ENCODE measurements around the gene SLC13A3.

SLC13A3 gene

DNA sequence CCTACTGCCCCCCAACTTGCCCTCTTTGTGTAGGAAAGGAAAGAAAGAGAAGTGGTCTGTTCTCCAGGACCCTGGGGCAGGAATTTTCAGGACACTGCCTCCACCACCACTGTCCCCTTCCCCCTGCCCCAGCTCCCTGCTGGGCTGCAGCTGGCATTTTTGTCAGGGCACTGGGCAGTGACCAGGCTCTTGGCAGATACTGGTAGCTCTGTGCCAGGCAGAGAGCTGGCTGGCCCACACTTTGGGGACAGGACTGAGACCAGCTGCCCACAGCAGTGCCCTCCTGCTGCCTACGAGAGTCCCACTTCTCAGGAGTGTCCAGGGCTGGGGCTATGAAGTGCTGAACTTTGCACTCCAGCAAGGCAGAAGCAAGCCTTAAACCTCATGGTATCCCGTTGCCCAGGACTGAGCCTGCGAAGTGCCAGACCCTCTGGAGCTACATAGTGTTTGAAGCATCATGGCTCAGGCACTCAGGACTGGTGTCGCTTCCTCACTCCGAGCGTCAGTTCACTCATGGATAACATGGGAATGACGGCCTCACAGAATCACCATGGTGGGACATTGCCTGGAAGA lies 19.3 kb downstream of the SLC13A3 start:
- peak; percentile 37 for DNase-seq

DNA sequence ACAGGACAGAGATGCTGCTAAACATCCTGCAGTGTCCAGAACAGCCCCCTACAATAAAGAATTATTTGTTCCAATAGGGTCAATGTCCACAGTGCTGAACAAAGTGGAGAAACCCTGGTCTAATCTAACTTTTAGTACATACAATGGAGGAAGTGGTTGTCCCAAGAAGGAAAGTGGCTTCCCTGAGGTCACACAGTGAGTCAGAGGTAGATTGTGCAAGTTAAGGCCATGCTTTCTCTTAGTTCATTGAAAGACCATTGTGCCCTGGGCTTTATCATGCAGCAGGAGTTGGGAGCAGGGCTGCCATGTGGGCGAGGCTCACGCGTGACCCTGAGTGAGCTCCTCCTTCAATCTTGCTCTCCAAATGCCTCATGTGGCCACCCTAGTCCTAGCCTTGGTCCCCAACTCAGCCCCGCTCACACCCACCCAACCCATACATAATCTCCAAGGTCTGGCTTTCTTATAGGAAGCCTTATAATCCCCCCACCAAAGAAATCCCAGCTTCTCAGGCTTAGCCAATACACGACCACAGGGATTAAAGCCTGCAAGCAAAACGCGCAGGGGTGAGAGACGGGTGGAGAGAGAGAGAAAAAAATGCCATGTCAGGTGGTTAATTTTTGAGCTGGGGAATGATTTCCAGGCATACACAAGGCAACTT lies 19.9 kb downstream of the SLC13A3 start:
- no peak for DNase-seq

DNA sequence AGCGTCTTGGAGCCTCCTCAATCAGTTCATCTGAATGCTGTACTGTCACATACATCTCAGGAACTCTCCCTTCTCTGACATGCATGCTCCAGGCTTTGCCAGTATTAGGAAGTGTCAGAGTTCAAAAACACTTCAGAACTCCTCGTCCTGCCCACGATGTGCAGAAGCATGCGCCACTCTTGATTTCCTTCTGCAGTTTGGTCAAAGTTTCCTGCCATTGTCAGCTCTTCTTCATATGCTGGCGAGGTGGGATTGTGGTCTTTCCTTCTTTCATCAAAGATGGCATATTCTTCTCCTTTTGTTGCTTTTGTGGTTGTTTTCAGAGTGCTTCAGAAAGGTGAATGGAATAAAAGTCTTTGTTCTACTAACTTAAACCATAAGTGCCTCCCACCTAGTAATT lies 21.0 kb downstream of the SLC13A3 start:
- DNase-seq: no peak

DNA sequence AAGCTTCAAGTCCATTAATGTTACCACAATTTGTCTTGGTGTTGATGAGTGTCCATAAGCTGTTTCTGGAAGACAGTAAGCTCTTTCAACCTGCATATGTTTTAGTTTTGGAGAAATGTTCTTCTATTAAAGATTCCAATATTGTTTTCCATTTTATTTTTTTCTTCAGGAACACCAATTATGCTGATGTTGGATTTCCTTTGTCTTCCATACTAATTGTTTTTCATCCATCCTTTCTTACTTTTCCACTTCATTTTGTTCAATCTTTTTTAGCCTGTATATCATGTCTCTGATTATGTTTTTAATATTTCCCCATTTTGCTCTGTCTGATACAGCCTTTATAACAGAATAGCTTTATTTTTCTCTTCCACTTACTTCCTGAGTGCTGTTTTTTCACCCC lies 21.9 kb downstream of the SLC13A3 start:
- DNase-seq: no peak

DNA sequence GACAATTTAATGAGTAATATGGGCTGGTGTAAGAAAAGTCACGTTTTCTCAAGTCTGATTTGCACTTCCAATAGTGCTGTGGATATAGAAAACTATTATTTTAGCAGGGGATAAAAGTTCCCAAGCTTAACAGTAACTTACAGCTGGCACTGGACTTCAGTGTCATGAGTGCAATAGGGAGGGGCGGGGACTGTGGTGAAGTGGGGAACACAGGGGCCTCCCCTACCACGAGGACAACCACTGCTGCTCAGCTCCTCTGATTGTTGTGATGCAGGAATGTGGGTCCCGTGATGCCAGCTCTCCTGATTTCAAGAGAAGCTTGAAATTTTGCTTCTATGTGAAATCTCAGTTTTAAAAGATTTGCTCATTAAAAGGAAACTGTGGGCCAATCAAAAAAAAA lies 24.0 kb downstream of the SLC13A3 start:
- no peak for DNase-seq

DNA sequence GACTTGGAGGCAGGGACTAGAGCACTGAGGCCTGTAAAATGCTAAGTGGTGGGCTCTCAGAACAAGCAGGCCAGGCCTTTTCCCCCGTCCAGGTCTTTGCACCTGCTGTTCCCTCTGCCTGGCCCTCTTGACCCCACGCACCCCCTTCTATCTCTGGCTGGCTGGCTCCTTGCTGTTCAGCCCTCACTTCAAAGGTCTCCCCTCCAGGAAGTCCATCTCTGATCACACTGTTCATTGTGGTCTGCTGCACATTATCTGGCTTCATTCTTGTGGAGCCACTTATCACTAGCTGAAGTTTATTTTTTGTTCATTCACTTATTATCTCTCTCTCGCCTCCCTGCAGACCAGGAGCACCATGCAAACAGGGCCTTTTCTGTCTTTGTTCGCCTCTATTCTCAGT lies 24.5 kb downstream of the SLC13A3 start:
- no peak for DNase-seq

DNA sequence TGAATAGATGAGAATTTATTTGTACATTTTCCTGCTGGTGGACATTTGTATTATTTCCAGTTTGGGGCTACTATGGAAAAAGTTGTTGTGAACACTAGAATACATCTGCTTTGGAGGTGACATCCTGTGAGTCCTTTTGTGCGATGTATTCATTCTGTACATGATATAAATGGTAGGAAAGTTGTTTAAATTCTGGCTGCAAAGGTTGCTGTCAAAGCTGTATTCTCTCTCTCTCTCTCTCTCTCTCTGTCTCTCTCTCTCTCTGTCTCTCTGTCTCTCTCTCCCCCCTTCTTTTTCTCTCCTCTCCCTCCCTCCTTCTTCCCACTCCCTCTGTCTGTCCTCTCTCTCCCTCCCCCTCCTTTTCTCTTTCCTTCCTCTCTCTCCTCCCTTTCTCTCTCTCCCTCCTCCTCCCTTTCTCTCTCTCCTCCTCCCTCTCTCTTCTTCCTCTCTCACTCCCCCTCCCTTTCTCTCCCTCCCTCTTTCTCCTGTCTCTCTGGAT lies 25.3 kb downstream of the SLC13A3 start:
- DNase-seq: no peak

DNA sequence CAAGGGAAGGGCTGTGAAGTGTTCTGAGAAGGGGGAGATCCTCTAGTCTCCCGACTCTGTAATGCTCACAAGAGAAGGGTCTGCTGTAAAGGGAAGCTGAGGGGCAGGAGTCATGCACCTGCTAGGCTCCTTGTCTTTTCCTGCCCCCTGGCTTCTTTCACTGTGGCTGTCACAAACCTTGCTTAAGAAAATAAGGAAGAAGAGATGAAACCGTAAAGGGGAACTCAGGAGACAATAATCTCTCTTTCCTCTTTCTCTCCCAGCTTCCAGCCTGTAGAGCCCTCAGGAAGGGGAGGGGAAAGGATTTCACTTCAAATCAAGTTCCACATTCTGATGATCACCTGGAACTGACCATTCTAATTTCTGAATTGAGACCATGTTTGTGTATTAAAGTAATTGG lies 26.3 kb downstream of the SLC13A3 start:
- no peak for DNase-seq

DNA sequence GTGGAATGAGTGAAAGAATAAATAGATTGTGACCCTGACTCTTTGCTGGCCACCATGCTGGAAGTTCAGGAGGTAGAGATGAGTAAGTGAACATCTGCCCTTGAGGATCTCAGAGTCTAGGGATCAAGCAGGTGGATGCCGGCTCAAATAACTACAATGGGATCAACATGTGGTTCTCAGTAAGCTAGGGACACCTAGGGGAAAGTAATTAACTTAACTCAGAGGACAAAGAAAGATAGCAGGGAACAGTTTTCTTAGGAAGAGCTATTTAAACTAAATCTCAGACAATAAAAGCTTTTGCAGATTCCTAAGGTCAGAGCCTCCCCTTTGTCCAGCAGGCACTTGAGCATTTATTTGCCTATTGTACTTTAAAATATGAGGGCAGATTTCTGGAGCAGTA lies 29.1 kb downstream of the SLC13A3 start:
- DNase-seq: no peak

DNA sequence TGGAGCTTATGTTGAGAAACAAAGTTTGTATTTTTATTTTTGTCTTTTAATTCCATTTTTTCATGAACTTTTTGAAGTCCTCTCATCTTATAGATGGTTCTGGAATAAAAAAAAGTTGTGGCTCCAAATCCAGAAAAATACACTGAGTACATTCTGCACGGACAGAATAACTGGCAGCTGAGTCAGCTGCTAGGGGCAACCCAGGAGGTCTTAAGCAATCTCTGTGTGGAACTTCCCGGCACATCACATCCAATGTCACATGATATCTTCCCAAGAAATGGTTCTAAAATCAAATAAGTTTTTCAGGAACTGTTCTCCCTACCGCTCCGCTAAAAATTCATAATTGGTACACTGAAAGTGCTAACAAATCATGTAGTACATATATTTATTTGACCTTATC lies 29.8 kb downstream of the SLC13A3 start:
- DNase-seq: no peak

DNA sequence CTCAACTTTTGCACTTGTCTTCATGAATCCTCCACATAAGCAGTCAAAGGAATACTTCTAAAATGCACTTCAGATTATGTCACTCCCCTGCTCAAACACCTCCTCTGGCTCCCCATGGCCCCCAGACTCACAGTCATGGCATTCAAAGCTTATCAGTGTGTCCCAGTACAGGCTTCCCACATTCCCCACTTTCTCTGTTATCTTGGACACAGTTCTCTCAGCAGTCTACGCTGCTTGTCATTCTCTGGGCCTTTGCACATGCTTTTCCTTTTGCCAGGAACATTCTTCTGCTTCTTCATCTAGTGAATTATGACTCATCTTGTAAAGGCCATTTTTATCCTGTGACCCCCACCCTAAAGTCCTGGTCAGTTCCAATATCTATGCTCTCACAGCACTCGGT lies 31.8 kb downstream of the SLC13A3 start:
- no peak for DNase-seq

DNA sequence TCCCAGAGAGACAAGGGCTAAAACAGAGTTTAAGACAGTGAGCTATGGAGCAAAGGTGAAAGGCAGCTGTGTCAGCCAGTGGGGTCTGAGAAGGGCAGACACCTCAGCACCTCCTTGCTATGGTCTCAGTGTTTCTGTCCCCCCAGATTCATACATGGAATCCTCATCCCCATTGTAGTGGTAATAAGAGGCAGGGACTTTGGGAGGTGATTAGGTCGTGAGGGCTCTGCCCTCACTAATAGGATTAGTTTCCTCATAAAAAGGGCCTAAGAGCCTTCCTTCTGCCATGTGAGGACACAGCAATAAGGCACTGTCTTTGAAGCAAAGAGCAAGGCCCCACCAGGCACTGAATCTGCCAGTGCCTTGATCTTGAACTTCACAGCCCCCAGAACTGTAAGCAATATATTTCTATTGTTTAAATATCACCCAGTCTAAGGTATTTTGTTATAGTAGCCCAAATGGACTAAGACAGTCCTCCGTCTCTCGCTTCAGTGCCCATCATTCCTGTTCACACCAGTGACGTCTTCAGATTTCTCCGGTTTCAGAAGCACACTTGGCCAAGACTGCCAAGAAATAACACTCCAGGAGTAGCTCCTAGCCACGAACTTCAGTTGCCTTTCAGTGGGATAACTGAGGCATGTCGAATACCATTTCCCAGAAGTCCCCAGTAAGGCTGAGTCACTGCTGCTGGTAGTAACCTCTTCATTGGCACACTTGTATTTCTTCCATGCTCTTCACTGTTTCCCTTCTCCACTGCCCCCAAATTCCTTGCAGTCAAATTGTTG lies 32.8 kb downstream of the SLC13A3 start:
- no peak for DNase-seq

DNA sequence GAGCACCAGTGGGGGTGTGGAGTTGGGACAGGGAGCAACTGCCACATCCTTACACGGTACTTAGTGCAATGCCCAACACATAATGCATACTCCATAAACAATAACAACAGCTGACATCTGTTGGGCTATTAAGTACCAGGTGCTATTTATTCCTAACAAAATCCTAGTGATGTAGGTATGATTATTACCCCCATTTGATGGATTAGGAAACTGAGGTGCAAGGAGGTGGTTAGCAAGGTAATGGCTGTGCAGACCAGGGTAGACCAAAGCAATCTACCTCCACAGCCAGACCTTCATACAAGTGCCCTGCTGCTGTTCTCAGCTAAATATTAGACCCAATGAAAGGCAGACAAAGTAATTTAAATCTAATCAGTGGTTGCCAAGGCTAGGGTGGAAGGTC lies 36.8 kb downstream of the SLC13A3 start:
- no peak for DNase-seq

DNA sequence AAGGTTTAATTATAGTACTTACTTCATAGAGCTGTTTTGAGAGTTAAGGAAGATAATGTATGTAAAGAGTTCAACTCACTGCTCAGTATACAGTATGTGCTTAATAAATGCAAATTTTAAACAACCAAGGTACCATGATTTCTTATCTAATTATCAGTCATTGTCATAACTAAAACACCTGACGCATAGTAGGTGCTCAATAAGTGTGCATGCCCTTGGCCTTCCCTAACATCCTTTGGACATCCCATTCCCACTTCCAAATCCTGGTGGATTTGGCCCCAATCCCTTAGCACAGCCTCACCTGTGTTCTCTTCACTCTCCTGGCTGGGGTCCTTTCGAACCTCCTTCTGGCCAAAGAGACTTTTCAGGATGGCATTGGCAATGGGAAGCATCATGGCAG lies 41.1 kb downstream of the SLC13A3 start:
- no peak for DNase-seq

DNA sequence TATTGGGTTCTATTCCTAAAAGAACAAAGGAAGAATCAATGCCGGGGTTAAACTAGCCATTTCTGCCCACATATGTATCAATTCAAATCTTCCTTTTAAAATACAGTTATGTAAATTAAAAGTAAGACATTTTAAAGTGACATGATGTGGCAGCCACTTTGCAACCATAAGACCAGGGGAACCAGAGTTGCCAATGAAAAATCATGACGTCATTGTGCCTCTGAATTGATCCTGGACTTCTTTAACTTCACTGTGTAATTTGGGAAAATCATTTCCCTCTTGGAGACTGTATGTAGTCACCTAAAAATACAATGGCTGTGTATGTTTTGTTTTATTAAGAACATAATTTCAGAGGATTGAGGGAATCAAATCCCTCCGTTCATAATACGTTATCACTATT lies 42.2 kb downstream of the SLC13A3 start:
- DNase-seq: no peak

DNA sequence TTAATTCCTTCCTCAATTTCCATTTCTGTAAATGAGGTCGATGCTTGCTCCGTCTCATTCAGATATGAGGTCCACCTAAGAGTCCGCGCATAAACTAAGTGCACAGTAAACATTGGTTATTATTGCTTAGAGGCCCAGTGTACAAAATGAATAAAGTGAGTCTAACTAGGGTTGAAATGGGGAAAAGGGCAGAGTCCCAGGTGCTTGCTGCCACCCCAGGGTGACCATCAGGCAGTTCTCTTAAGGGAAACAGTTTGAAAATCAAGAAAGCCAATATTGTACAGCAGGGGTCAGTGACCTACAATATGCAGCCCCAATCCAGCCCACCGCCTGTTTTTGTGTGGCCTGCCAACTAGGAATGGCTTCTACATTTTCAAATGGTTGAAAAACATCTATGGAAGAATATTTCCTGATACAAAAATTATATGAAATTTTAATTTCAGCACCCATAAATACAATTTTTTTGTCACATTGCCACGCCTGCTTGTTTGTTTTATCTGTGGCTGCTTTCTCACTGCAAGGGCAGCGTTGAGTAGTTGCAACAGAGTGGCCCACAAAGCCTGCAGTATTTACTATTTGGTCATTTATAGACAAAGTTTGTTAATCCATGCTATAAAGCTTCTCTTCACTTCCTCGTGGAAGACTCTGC lies 43.3 kb downstream of the SLC13A3 start:
- no peak for DNase-seq

DNA sequence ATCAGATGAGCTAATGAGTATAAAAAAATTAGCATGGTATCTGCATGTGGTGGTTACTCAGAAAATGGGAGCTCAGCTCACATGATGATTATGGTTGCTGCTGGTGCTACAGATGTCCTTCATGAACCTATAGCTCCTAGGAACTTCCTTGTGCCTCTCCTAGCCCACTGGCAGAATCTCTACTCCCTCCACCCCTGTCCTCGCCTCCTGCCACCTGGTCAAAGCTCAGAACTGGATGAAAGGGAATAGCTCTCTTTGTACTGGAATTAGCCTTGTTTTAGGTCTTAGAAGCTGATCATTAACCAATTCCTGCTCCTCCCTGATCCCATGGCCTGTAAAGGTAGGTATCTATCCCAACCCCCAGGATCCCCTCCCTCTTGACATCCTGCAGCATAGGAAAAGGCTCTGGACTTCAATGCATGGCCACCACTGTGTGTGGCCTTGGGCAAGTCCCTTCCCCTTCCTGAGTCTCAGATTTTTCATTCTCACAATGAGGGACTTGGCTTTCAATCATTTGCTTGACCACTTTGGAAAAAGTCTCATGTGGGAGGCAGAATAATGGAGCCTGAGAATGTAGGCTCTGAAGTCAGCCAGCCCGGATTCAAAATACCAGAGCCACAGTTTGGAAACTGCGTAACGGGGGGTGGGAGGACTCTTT lies 43.9 kb downstream of the SLC13A3 start:
- DNase-seq: no peak

DNA sequence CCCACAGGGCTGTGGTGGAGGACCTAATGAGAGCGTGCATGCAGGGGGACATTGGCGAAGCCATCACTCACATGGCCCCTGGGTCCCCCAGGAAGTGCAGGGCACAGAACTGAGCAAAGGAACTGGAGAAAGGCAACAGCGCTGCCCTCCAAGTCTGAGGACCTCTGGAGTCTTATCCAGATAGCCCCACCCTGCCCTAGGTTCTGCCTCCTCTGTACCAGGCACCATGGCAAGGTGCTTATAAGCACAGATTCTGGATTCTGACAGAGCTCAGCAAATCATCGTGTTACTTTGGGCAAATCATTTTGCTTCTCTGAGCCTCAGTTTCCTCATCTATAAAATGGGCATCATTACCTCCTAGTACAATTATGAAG lies 44.5 kb downstream of the SLC13A3 start:
- no peak for DNase-seq

DNA sequence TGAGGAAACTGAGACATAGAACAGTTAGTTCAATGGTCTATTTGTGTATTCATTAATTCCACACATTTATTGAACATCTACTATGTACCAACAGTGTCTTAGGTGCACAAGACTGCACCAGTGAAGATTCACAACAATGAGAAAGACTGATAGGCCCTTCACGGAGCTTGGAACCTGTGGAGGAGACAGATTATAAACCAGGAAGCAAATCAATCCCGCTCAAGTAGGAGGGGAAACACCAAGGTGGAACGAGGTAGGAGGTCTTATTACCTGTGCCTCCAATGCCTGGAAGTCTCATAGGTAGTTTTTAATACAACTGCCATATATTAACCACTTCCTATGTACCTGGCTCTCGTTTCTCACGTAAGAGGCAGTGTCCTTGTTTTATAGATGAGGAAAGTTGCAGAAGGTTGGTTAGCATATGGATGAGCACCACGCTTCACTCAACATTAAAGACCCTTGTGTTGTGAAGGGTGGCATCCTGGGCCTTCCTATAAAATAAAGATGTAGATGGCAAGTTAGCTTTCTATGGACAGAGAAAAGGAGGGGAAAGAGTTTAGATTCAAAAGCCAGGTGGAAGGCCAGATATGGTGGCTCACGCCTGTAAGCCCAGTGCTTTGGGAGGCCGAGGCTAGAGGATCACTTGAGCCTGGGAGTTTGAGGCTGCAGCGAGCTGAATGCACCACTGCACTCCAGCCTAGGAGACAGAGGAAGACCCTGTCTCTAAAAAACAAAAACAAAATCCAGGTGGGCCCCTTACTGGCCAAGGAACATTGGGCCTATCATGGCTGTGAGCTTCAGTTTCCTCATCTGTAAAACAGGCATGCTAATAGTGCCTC lies 45.1 kb downstream of the SLC13A3 start:
- no peak for DNase-seq

DNA sequence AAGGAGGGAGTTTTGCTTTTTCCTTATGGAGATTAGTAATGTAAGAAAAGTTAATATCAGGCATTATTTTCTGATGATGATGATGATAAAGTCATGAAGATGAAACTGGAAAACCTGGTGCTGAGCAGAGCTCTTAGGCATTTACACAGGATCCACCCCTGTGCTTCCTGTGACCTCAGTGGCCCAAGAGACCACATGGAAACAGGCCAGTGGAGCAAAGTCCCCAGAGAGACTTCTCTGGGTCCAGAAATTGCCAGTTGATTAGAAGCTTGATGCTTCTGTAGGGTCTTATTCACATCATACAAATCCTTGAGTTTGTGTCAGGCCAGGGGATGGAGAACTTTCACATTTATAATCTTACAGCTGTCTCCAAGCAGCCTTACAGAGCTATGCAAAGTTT lies 46.1 kb downstream of the SLC13A3 start:
- DNase-seq: no peak

DNA sequence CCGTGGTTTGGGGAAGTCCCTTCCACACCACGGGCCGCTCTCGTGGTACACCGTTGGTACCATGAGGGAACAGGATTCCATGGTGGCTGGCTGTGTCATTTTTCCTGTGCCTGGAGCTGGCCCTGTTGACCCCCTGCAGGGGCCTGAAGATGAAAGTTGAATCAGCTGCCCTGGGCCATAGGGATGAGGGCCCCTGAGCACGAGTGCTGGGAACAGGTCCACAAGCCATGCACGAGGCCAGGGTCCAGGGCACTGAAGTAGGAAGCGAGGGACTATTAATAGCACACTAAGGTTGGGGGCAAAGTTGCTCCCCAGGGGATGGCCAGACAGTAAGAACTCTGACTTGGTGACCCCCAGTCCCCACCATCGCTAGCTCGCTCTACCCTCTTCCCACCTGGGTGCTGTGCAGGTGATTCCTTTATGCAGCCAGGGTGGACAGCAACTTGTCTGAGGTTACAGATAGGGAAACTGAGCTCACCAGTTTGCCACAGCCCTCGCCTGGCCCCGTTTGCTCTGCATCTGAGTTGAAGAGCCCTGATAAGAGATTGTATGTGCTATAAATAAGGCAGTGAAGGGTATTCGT lies 46.6 kb downstream of the SLC13A3 start:
- DNase-seq: no peak

DNA sequence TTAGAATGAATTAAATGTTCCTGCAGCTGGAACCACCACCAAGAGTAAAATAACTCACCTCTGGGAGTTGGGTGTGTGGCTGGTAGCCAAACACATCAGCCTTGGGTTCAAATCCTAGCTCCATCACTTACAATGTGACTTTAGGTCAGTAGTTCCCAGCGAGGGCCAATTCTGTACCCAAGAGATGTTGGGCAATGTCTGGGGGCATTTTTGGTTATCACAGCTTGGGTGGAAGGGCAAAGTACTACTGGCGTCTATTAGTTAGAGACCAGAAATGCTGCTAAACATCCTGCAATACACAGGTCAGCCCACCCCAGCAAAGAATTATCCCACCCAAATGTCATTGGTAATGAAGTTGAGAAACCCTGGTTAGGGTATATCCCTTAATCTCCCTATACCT lies 48.8 kb downstream of the SLC13A3 start:
- DNase-seq: no peak

All from midbrain (tissue), 1 donor.